ENCODE data around the gene PTPRD. TPM values are rescaled to one million over a fixed set of nuclear protein-coding genes. Genes with fewer than 3 reads are reported as not detected.
"Not testable (repeated sequence)": the region's sequence is repeated elsewhere in the genome, so short reads cannot be mapped to it uniquely, and the experiment has no call there.

The PTPRD gene
- total and polyA plus RNA-seq, 9 donors, result 16.2 to 231 (median 85.8) TPM

DNA sequence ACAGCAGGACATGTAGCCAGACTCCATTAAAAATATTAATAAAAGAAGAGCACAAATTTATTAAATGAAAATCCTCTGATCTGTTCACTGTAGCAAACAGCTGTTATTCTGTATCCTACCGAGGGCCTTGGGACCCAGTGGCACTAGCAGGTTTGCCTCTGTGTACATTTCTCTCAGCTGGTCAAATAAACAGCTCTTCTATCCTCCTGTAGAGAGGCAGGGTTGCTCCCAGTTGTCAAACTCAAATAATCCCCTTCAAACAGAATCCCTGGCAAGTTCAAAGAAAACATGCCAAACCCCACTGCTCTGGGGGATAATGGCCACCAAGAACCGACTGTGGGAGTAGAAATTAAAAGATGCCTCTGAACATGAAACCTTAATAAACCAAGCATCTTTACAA is 1551.2 kb downstream of the PTPRD start:
- TF ChIP-seq, protein P1, sequence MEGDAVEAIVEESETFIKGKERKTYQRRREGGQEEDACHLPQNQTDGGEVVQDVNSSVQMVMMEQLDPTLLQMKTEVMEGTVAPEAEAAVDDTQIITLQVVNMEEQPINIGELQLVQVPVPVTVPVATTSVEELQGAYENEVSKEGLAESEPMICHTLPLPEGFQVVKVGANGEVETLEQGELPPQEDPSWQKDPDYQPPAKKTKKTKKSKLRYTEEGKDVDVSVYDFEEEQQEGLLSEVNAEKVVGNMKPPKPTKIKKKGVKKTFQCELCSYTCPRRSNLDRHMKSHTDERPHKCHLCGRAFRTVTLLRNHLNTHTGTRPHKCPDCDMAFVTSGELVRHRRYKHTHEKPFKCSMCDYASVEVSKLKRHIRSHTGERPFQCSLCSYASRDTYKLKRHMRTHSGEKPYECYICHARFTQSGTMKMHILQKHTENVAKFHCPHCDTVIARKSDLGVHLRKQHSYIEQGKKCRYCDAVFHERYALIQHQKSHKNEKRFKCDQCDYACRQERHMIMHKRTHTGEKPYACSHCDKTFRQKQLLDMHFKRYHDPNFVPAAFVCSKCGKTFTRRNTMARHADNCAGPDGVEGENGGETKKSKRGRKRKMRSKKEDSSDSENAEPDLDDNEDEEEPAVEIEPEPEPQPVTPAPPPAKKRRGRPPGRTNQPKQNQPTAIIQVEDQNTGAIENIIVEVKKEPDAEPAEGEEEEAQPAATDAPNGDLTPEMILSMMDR (IDR thresholded peaks at IDR 0.05), result no peak
- TF ChIP-seq POLR2A (IDR thresholded peaks at IDR 0.05), result no peak
- WGBS, 3 donors, result 37 to 60% (median 39%) methylated on average over 2 of the region's 2 CpGs
- Histone ChIP-seq H3K27ac (no peak overlapping the region), H3K27me3 (no peaks in the 10 kb centered on the region), H3K4me3 (no peak overlapping the region), H3K36me3 (no peaks in the 10 kb centered on the region), H3K9me3 (no peaks in the 10 kb centered on the region), H3K4me1 (ENCODE audit: insufficient read depth) (no peaks in the 10 kb centered on the region)
- no peak for DNase-seq
- intact Hi-C loops (cut with DNase I), result no loop called here

- no peaks in the 10 kb centered on the region for H3K27me3 ChIP-seq
- H3K4me3 ChIP-seq, result no peak overlapping the region
- H3K4me1 ChIP-seq (ENCODE audit: insufficient read depth), result no peaks in the 10 kb centered on the region
- intact Hi-C loops (cut with DNase I), result no loop called here
- no peaks in the 10 kb centered on the region for H3K9me3 ChIP-seq
- H3K27ac ChIP-seq, result no peak overlapping the region
- H3K36me3 ChIP-seq, result no peaks in the 10 kb centered on the region
- no peak for TF ChIP-seq POLR2A (IDR thresholded peaks at IDR 0.05)
- TF ChIP-seq, protein P1 (IDR thresholded peaks at IDR 0.05), result no peak
- TF ChIP-seq EP300 (IDR thresholded peaks at IDR 0.05), result no peak
- 70 to 79% (median 71%) methylated on average over 3 of the region's 3 CpGs for whole genome bisulfite sequencing, 3 donors
- DNase-seq, result no peak
Measured at GRCh38 chr9:9054354-9054992, 1558.3 kb downstream of the PTPRD start.

DNA sequence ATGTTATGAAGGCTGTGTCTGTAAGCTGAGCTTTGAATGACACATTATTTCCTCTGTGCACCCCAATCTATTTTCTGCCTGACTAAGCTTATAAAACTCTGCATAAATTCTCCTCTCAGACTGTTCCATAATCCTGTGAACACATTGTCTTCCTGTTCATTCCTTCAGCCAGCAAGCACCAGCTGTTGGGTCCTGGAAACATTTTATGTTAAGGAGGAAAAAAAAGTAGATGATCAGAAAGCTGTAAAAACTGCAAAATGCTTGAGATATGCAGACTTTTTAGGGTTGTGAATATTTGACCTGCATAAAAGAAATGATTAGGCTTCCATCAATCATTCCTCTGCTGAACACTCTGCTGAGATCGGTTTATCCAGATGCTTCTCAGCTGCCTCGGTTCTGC is 1567.2 kb downstream of the PTPRD start:
- Histone ChIP-seq H3K4me3 (no peak overlapping the region), H3K27me3 (no peaks in the 10 kb centered on the region), H3K4me1 (ENCODE audit: insufficient read depth) (no peaks in the 10 kb centered on the region), H3K36me3 (no peaks in the 10 kb centered on the region), H3K27ac (no peak overlapping the region), H3K9me3 (no peaks in the 10 kb centered on the region)
- no peak for DNase-seq
- intact Hi-C loops (cut with DNase I), result no loop called here
- no peak for TF ChIP-seq POLR2A (IDR thresholded peaks at IDR 0.05)
- TF ChIP-seq, protein P1 (IDR thresholded peaks at IDR 0.05), result no peak
- no peak for TF ChIP-seq EP300 (IDR thresholded peaks at IDR 0.05)
- 6 to 13% (median 9%) methylated on average over 2 of the region's 2 CpGs for WGBS, 3 donors

GRCh38 chr9:9045072-9045471 is 1567.7 kb downstream of the PTPRD start:
- intact Hi-C loops (cut with DNase I), result no loop called here
- H3K27ac ChIP-seq, result no peak overlapping the region
- no peaks in the 10 kb centered on the region for H3K27me3 ChIP-seq
- no peaks in the 10 kb centered on the region for H3K9me3 ChIP-seq
- DNase-seq, result no peak
- WGBS, 3 donors, result 29 to 42% (median 34%) methylated on average over 4 of the region's 4 CpGs
- no peaks in the 10 kb centered on the region for H3K4me1 ChIP-seq (ENCODE audit: insufficient read depth)
- no peak overlapping the region for H3K4me3 ChIP-seq
- TF ChIP-seq POLR2A (IDR thresholded peaks at IDR 0.05), result no peak
- TF ChIP-seq EP300 (IDR thresholded peaks at IDR 0.05), result no peak
- TF ChIP-seq, protein P1 (IDR thresholded peaks at IDR 0.05), result no peak
- H3K36me3 ChIP-seq, result no peaks in the 10 kb centered on the region

DNA sequence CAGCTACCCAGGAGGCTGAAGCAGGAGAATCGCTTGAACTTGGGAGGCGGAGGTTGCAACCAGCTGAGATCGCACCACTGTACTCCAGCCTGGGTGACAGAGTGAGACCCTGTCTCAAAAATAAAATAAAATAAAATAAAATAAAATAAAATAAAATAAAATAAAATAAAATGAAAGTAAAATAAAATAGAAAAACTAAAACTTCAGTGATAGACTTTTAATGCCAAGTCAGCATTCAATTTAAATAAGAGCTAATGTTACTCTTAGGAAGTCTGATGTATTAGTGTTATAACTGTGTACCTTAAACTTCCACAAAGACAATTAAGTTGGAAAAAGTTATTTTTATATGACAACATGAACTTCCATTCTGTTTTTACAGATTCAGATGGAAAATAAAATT is 1569.0 kb downstream of the PTPRD start:
- DNase-seq; H3K9me3 ChIP-seq; H3K27me3 ChIP-seq; H3K4me1 ChIP-seq (ENCODE audit: insufficient read depth); H3K4me3 ChIP-seq; H3K27ac ChIP-seq; intact Hi-C loops (cut with DNase I); H3K36me3 ChIP-seq: not testable (repeated sequence)
- 96 to 99% (median 98%) methylated on average over 3 of the region's 3 CpGs for whole genome bisulfite sequencing, 3 donors

All from ovary (tissue), 9 donors.